ENCODE results near the gene GPC3.
"Not testable (repeated sequence)": the region's sequence is repeated elsewhere in the genome, so short reads cannot be mapped to it uniquely, and the experiment has no call there.

GPC3 gene

GRCh38 chrX:134020910-134021309 lies 35.5 kb upstream of the GPC3 start:
- H3K27ac ChIP-seq (ENCODE audit: low read depth, low read length, poor library complexity, severe bottlenecking): no peak overlapping the region

GRCh38 chrX:134019567-134020206 lies 34.3 kb upstream of the GPC3 start:
- no peak overlapping the region for H3K27ac ChIP-seq (ENCODE audit: low read depth, low read length, poor library complexity, severe bottlenecking)
- TF ChIP-seq EZH2 (IDR thresholded peaks at IDR 0.05; ENCODE audit: borderline replicate concordance, low read length) (no peak), CTCF (IDR thresholded peaks at IDR 0.05; ENCODE audit: low read length) (no peak)
- no peaks in the 10 kb centered on the region for H3K4me1 ChIP-seq (ENCODE audit: insufficient read depth, low read length, severe bottlenecking)
- H3K79me2 ChIP-seq (ENCODE audit: insufficient read depth, low read length): no peaks in the 10 kb centered on the region
- H3K9me3 ChIP-seq (ENCODE audit: low read length): no peaks in the 10 kb centered on the region
- no peaks in the 10 kb centered on the region for H3K27me3 ChIP-seq (ENCODE audit: insufficient read depth, low read length)
- H3K9ac ChIP-seq (ENCODE audit: low read length): no peak overlapping the region
- H4K20me1 ChIP-seq (ENCODE audit: insufficient read depth, low read length): no peaks in the 10 kb centered on the region
- H3K4me2 ChIP-seq (ENCODE audit: low read length): no peak overlapping the region
- H3K36me3 ChIP-seq (ENCODE audit: insufficient read depth, low read length): no peaks in the 10 kb centered on the region
- no peaks in the 10 kb centered on the region for H3K9me2 ChIP-seq (ENCODE audit: low read depth, low read length)
- H3K4me3 ChIP-seq (ENCODE audit: low read depth, low read length, poor library complexity, severe bottlenecking): no peak overlapping the region
- H2AFZ ChIP-seq (ENCODE audit: low read length): no peak overlapping the region
- no peaks in the 10 kb centered on the region for H3F3A ChIP-seq (ENCODE audit: insufficient read depth, low read length)

More at GRCh38 chrX:134020910-134021309, 35.5 kb upstream of the GPC3 start:
- Histone ChIP-seq H4K20me1 (ENCODE audit: insufficient read depth, low read length) (no peaks in the 10 kb centered on the region), H3K9me2 (ENCODE audit: low read depth, low read length) (no peaks in the 10 kb centered on the region), H3K27me3 (ENCODE audit: insufficient read depth, low read length) (no peaks in the 10 kb centered on the region), H3K36me3 (ENCODE audit: insufficient read depth, low read length) (no peaks in the 10 kb centered on the region), H3F3A (ENCODE audit: insufficient read depth, low read length) (no peaks in the 10 kb centered on the region), H3K4me3 (ENCODE audit: low read depth, low read length, poor library complexity, severe bottlenecking) (no peak overlapping the region), H3K9ac (ENCODE audit: low read length) (no peak overlapping the region), H2AFZ (ENCODE audit: low read length) (no peak overlapping the region), H3K79me2 (ENCODE audit: insufficient read depth, low read length) (no peaks in the 10 kb centered on the region), H3K4me1 (ENCODE audit: insufficient read depth, low read length, severe bottlenecking) (no peaks in the 10 kb centered on the region), H3K9me3 (ENCODE audit: low read length) (no peaks in the 10 kb centered on the region), H3K4me2 (ENCODE audit: low read length) (no peak overlapping the region)
- TF ChIP-seq CTCF (IDR thresholded peaks at IDR 0.05; ENCODE audit: low read length) (no peak), EZH2 (IDR thresholded peaks at IDR 0.05; ENCODE audit: borderline replicate concordance, low read length) (no peak)

GRCh38 chrX:134016309-134016708 lies 30.9 kb upstream of the GPC3 start:
- H3K9ac ChIP-seq (ENCODE audit: low read length); H3K79me2 ChIP-seq (ENCODE audit: insufficient read depth, low read length); H3K27me3 ChIP-seq (ENCODE audit: insufficient read depth, low read length); H3K4me3 ChIP-seq (ENCODE audit: low read depth, low read length, poor library complexity, severe bottlenecking); H3K36me3 ChIP-seq (ENCODE audit: insufficient read depth, low read length); H4K20me1 ChIP-seq (ENCODE audit: insufficient read depth, low read length); H3K9me2 ChIP-seq (ENCODE audit: low read depth, low read length); H3K27ac ChIP-seq (ENCODE audit: low read depth, low read length, poor library complexity, severe bottlenecking); H3K4me1 ChIP-seq (ENCODE audit: insufficient read depth, low read length, severe bottlenecking); H3F3A ChIP-seq (ENCODE audit: insufficient read depth, low read length); H2AFZ ChIP-seq (ENCODE audit: low read length); H3K4me2 ChIP-seq (ENCODE audit: low read length); H3K9me3 ChIP-seq (ENCODE audit: low read length): not testable (repeated sequence)

- not testable (repeated sequence) for H3K4me3 ChIP-seq (ENCODE audit: low read depth, low read length, poor library complexity, severe bottlenecking); H3K79me2 ChIP-seq (ENCODE audit: insufficient read depth, low read length); H3K4me2 ChIP-seq (ENCODE audit: low read length); H4K20me1 ChIP-seq (ENCODE audit: insufficient read depth, low read length); H3F3A ChIP-seq (ENCODE audit: insufficient read depth, low read length); H3K4me1 ChIP-seq (ENCODE audit: insufficient read depth, low read length, severe bottlenecking); H3K36me3 ChIP-seq (ENCODE audit: insufficient read depth, low read length); H3K9me2 ChIP-seq (ENCODE audit: low read depth, low read length); H3K27ac ChIP-seq (ENCODE audit: low read depth, low read length, poor library complexity, severe bottlenecking); H3K27me3 ChIP-seq (ENCODE audit: insufficient read depth, low read length); H3K9me3 ChIP-seq (ENCODE audit: low read length); H2AFZ ChIP-seq (ENCODE audit: low read length); H3K9ac ChIP-seq (ENCODE audit: low read length)
Measured at GRCh38 chrX:134015510-134015909, 30.1 kb upstream of the GPC3 start.
